Measurements from ENCODE around the gene FBN3.
"Not testable (repeated sequence)": the region's sequence is repeated elsewhere in the genome, so short reads cannot be mapped to it uniquely, and the experiment has no call there.

FBN3 gene

DNA sequence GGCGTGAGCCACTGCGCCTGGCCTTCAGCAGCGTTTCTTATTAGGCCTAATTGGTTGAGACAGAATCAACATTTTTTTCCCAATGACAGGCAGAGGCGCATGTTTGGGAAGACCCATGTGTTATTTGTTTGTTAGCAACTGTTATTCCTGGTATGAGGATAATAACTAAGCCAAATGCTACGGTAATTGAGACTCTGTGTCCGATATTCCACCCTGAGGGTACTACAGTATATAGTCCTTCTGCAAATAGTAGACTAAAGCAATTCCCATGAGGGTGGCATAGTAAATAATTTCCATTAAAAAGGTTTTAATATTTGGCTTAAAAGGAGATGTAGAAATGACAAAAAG is 115.2 kb downstream of the FBN3 start:
- TF ChIP-seq, protein P1, sequence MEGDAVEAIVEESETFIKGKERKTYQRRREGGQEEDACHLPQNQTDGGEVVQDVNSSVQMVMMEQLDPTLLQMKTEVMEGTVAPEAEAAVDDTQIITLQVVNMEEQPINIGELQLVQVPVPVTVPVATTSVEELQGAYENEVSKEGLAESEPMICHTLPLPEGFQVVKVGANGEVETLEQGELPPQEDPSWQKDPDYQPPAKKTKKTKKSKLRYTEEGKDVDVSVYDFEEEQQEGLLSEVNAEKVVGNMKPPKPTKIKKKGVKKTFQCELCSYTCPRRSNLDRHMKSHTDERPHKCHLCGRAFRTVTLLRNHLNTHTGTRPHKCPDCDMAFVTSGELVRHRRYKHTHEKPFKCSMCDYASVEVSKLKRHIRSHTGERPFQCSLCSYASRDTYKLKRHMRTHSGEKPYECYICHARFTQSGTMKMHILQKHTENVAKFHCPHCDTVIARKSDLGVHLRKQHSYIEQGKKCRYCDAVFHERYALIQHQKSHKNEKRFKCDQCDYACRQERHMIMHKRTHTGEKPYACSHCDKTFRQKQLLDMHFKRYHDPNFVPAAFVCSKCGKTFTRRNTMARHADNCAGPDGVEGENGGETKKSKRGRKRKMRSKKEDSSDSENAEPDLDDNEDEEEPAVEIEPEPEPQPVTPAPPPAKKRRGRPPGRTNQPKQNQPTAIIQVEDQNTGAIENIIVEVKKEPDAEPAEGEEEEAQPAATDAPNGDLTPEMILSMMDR (IDR thresholded peaks at IDR 0.05; ENCODE audit: control extremely low read depth, extremely low read depth, low read depth, missing control alignments), result no peak
- ChIA-PET POLR2A (no interaction called here), CTCF (no interaction called here)
- no peak for DNase-seq (ENCODE audit: extremely low spot score)

DNA sequence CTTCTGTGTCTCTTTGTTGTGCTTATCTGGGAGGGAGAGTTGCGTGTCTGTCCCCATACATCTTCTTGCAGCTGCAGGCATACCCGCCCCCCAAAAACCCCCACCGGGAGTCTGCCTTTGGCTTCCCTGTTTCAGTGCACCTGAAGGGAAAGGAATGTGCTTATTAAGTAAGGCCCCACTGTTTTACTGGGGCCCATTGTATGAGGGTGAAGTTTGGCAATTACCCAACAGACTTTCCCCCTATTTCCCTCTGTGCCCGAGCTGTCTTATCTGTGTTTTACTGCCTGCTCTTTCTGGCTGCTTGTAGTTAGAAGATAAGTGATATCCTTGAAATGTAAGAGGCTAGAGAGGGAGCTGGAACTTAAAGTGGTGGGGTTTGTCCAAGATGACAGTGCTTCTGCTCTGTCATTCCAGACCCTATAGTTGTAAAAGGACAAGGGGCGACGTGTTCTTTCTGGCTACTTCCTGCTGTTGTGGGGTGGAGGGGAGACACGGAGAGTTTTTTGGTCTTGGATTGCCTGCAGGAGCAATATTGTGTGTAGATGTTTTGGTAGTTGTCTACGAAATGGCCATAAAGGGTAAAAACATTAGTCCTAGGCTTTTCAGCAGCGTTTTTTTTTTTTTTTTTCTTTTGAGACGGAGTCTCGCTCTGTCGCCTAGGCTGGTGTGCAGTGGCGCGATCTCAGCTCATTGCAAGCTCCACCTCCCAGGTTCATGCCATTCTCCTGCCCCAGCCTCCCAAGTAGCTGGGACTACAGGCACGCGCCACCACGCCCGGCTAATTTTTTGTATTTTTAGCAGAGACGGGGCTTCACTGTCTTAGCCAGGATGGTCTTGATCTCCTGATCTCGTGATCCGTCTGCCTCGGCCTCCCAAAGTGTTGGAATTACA is 115.9 kb downstream of the FBN3 start:
- POLR2A ChIA-PET; CTCF ChIA-PET; DNase-seq (ENCODE audit: extremely low spot score): not testable (repeated sequence)

DNA sequence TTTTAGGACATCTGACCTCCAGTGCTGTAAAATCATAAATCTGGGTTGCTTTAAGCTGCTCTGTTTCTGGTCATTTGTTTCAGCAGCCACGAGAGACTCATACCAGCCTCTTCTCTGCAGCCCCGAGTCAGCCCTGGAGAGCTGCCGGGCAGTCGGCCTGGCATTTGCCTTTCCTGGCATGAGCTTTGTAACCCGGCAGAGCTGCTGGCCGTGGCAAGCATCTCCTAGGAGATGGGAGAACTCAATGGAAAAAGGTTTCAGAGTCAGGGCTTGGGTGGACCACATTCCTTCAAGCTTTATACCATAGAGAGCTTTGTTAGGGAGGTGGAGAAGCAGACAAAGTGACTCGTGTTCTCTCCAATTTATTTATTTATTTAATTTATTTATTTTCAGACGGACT is 118.4 kb downstream of the FBN3 start:
- DNase-seq (ENCODE audit: extremely low spot score), result no peak
- TF ChIP-seq, protein P1 (IDR thresholded peaks at IDR 0.05; ENCODE audit: control extremely low read depth, extremely low read depth, low read depth, missing control alignments), result no peak
- POLR2A ChIA-PET, result interaction anchor here (0.6 kb wide), 1 partner anchor 74 kb away, joined by 3 read pairs; no protein-coding TSS in a partner anchor
- CTCF ChIA-PET, result interaction anchor here (0.9 to 1.3 kb wide), 4 partner anchors 9 to 29 kb away, joined by 3 to 4 read pairs (median 4); no protein-coding TSS in a partner anchor

DNA sequence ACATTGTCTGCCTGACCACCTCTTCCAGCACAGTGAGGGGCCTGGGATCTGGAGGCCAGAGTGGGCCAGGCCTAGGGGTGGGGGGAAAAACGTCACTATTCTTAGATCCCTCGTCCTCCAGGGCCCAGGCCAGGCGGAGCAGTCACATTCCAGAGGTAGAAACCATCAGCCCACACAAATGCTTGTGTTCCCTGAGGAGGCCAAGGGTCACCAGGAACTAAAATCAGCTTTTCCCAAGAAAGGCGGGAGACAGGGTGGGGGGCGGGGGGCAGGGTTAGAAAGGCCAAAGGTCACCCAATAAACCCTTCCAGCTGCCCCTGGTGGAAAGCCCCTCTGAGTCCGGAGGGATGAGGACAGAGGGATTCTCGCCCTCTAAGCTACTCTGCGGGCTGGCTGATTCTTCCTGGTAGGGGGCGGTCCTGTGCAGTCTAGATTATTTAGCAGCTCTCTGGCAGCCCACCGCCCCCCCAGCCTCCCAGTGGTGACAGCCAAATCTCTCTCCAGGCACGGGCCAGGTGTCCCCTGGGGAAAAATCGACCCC is 120.4 kb downstream of the FBN3 start:
- POLR2A ChIA-PET, result no interaction called here
- TF ChIP-seq, protein P1 (IDR thresholded peaks at IDR 0.05; ENCODE audit: control extremely low read depth, extremely low read depth, low read depth, missing control alignments), result no peak
- DNase-seq (ENCODE audit: extremely low spot score), result no peak
- CTCF ChIA-PET, result no interaction called here

DNA sequence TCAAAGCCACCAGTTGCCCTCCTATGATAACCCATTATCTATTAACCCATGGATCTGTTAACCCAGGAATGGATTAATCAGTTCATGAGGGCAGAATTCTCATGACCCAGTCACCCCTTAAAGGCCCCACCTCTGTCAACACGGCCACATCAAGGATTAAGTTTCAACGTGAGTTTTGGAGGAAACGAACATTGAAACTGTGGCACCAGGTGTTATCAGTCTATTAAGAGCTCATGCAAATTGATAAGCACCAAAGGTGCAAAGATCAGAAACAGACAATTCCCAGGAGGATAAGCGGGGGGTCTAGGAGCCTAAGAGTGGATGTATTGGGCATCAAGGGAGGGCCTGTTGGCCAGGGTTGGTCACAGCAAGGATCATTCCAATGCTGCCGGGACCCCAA is 124.1 kb downstream of the FBN3 start:
- DNase-seq (ENCODE audit: extremely low spot score), result no peak
- TF ChIP-seq, protein P1 (IDR thresholded peaks at IDR 0.05; ENCODE audit: control extremely low read depth, extremely low read depth, low read depth, missing control alignments), result no peak
- ChIA-PET CTCF (interaction anchor here (2.3 kb wide), 1 partner anchor 23 kb away, joined by 6 read pairs; no protein-coding TSS in a partner anchor), POLR2A (no interaction called here)

DNA sequence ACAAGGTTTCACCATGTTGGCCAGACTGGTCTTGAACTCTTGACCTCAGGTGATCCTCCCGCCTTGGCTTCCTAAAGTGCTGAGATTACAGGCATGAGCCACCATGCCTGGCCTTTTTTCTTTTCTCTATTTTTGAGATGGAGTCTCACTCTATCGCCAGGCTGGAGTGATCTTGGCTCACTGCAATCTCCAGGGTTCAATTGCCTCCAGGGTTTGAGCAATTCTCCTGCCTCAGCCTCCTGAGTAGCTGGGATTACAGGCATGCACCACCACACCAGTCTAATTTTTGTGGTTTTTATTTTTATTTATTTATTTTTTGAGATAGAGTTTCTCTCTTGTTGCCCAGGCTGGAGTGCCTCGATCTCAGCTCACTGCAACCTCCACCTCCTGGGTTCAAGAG is 125.1 kb downstream of the FBN3 start:
- ChIA-PET CTCF (interaction anchor here (2.3 kb wide), 1 partner anchor 22 kb away, joined by 6 read pairs; no protein-coding TSS in a partner anchor), POLR2A (interaction anchor here (0.6 kb wide), 1 partner anchor 70 kb away, joined by 3 read pairs; no protein-coding TSS in a partner anchor)
- DNase-seq (ENCODE audit: extremely low spot score), result not testable (repeated sequence)

DNA sequence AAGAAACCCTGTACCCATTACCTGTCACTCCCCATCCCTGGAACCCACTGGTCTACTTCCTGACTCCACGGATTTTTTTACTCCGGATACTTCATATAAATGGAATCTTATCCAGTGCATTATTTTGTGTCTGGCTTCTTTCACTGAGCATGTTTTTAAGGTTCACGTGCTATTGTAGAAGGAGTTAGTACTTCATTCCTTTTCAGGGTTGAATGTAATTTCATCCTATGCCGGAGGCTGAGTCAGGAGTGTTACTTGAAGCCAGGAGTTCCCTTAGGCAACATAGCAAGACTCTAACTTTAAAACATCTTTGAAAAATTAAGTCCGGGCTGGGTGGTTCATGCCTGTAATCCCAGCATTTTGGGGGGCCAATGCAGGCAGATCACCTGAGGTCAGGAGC is 126.0 kb downstream of the FBN3 start:
- ChIA-PET CTCF (interaction anchor here (2.3 kb wide), 1 partner anchor 21 kb away, joined by 6 read pairs; no protein-coding TSS in a partner anchor), POLR2A (no interaction called here)
- no peak for DNase-seq (ENCODE audit: extremely low spot score)
- TF ChIP-seq, protein P1 (IDR thresholded peaks at IDR 0.05; ENCODE audit: control extremely low read depth, extremely low read depth, low read depth, missing control alignments), result no peak

Data from GM10248 (cell line).